Right lobe of liver (tissue), 6 donors: Measurements from ENCODE around the gene KCNH2. TPM values are rescaled to one million over a fixed set of nuclear protein-coding genes. Genes with fewer than 3 reads are reported as not detected.

ENCODE experiments used
- ATAC-seq, 4 donors: fragments of 200-7000 bp; cut with Tn5 transposase; one replicate each; pipeline ENCODE4 v1.9.1; 2020; ENCODE audit warnings: mild to moderate bottlenecking in 4 of 4, moderate library complexity in 4 of 4
- DNase-seq, 3 donors: peaks; one replicate each; pipeline ENCODE4 v3.0.0-alpha.2; 2020
- H3K27ac ChIP-seq, 3 donors: fragments of 200-600 bp; one replicate each; pipeline ENCODE4 v1.8.0; 2022
- H3K27me3 ChIP-seq, 2 donors: fragments of 200-600 bp; one replicate each; pipeline ENCODE4 v1.8.0; 2022
- H3K36me3 ChIP-seq, 4 donors: fragments of 200-600 bp; sonication (generic) in 1 of 4; one replicate each; pipeline versions ENCODE4 v1.5.1 to v1.8.0; 2017 to 2022; ENCODE audit warnings: control low read depth in 1 of 4
- H3K4me1 ChIP-seq, 4 donors: fragments of 200-600 bp; sonication (generic) in 1 of 4; one replicate each; pipeline versions ENCODE4 v1.5.1 to v1.8.0; 2017 to 2022; ENCODE audit warnings: control low read depth in 1 of 4
- H3K4me3 ChIP-seq, 3 donors: fragments of 200-600 bp; one replicate each; pipeline ENCODE4 v1.8.0; 2022
- H3K9me3 ChIP-seq, 4 donors: fragments of 200-600 bp; sonication (generic) in 1 of 4; one replicate each; pipeline versions ENCODE4 v1.5.1 to v1.8.0; 2017 to 2022; ENCODE audit warnings: control low read depth in 1 of 4
- CTCF ChIP-seq, 4 donors: fragments of 200-600 bp in 3 of 4; fragments of 450-650 bp in 1 of 4; IDR thresholded peaks; one replicate each; pipeline versions ENCODE4 v1.5.1 to v1.8.0; 2016 to 2022; ENCODE audit warnings: antibody characterized with exemption in 4 of 4, mild to moderate bottlenecking in 2 of 4
- POLR2A ChIP-seq: fragments of 450-650 bp; IDR thresholded peaks from one replicate; pipeline ENCODE4 v1.6.1; 2017; ENCODE audit warnings: antibody characterized with exemption, mild to moderate bottlenecking
- WGBS: methylation state at CpG from one replicate; pipeline ENCODE4 v1.1.6; 2018; ENCODE audit warnings: low coverage, low lambda C conversion rate; ENCODE audit not compliant: insufficient coverage; ENCODE audit errors: missing lambda C conversion rate; 5-methylcytosine and 5-hydroxymethylcytosine counted together
- intact Hi-C, 2 donors: fragments of 100-400 bp; cut with DNase I; formaldehyde crosslinking; loops; one replicate each; pipeline versions ENCODE4 v1.11.2 to v1.14.1; 2022
- total RNA-seq, 6 experiments: library from RNA; depleted of rRNA in 2 of 6; stranded (reverse); fragments of >200 nt in 2 of 6; fragmentation: NEBNext Ultra II Directional in 3 of 6; extraction: Animal tissue kit (Norgen Biotek cat#: 25700) in 3 of 6; gene quantifications; one replicate each; pipeline versions ENCODE4 v1.1.0 to v1.2.4, GENCODE V29; 2016 to 2023
- donor health status: DM: no; HTN: yes; CAD: no.
- donor health status: DM: no; HTN: no; CAD: no.
- donor health status: DM: no; HTN: no; CAD: no.
- donor health status: DM: no; HTN: yes; CAD: no.
- donor health status: DM: no; HTN: yes; CAD: no.

KCNH2 gene
- total RNA-seq, 6 experiments from 2014 or later, result 0.11 to 0.69 (median 0.18) TPM; not detected in 1

- Histone ChIP-seq H3K4me1 (no peaks in the 10 kb centered on the region), H3K36me3 (no peaks in the 10 kb centered on the region), H3K27ac (no peak overlapping the region), H3K4me3 (no peak overlapping the region), H3K9me3 (no peaks in the 10 kb centered on the region), H3K27me3 (no peaks in the 10 kb centered on the region)
- intact Hi-C loops, result loop anchor here in 1 of 2 donors (10.0 kb wide), 1 partner anchor 88 kb away; no protein-coding TSS in a partner anchor
- DNase-seq, result peak in 1 of 3 donors; percentile 51
- ATAC-seq, result no peak
- 19% methylated on average over 3 of the region's 3 CpGs for WGBS
- TF ChIP-seq CTCF (IDR thresholded peaks at IDR 0.05) (no peak), POLR2A (no peak)
Observed at GRCh38 chr7:150982351-150982750, 4.2 kb upstream of the KCNH2 start.

GRCh38 chr7:150981644-150982043 lies 3.5 kb upstream of the KCNH2 start:
- Histone ChIP-seq H3K27ac (no peak overlapping the region), H3K4me3 (no peak overlapping the region), H3K9me3 (no peaks in the 10 kb centered on the region), H3K4me1 (no peaks in the 10 kb centered on the region), H3K36me3 (no peaks in the 10 kb centered on the region), H3K27me3 (no peaks in the 10 kb centered on the region)
- WGBS, result 68% methylated on average over 5 of the region's 6 CpGs
- DNase-seq (no peak), ATAC-seq (no peak)
- TF ChIP-seq POLR2A (no peak), CTCF (IDR thresholded peaks at IDR 0.05) (no peak)
- intact Hi-C loops, result loop anchor here in 1 of 2 donors (10.0 kb wide), 1 partner anchor 87 kb away; no protein-coding TSS in a partner anchor

DNA sequence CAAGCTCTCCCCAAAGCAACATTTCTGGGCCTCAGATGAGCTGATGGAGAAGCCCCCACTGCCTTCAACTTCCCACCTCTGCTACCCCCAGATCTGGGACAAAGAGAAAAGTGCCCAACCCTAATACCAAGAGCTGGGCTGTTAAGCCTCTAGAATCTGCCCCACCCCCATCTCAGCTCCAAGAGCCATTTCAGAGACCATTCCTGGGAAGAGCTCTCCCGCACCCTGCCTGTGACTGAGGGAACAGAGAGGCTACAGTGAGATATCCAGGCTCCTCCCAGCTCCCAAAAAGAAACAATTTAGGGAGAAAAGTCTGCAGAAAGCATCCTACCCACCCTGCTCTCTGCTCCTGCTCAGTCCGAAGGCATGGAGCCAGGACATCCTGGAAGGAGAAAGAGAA lies 2.5 kb upstream of the KCNH2 start:
- ATAC-seq, result no peak
- H3K9me3 ChIP-seq, result no peaks in the 10 kb centered on the region
- no peaks in the 10 kb centered on the region for H3K4me1 ChIP-seq
- no peak overlapping the region for H3K4me3 ChIP-seq
- WGBS, result no CpG with 5 or more reads among the region's 2 CpGs
- no peak for DNase-seq
- H3K27ac ChIP-seq, result no peak overlapping the region
- intact Hi-C loops, result loop anchor here in 1 of 2 donors (10.0 kb wide), 1 partner anchor 86 kb away; no protein-coding TSS in a partner anchor
- H3K27me3 ChIP-seq, result no peaks in the 10 kb centered on the region
- no peaks in the 10 kb centered on the region for H3K36me3 ChIP-seq
- TF ChIP-seq CTCF (IDR thresholded peaks at IDR 0.05), result no peak
- no peak for TF ChIP-seq POLR2A

- H3K27ac ChIP-seq, result no peak overlapping the region
- 80% methylated on average over 1 of the region's 7 CpGs for WGBS
- intact Hi-C loops, result loop anchor here in 1 of 2 donors (10.0 kb wide), 1 partner anchor 85 kb away; no protein-coding TSS in a partner anchor
Observed at GRCh38 chr7:150979713-150980390, 1.7 kb upstream of the KCNH2 start.

More at GRCh38 chr7:150979713-150980390, 1.7 kb upstream of the KCNH2 start:
- H3K4me1 ChIP-seq, result peaks cover 0 to 5% (median 0%) of the 10 kb centered on the region in 4 donors
- H3K9me3 ChIP-seq, result no peaks in the 10 kb centered on the region
- ATAC-seq, result no peak
- peaks cover 0 to 1% of the 10 kb centered on the region in 2 donors for H3K27me3 ChIP-seq
- DNase-seq, result peak in 1 of 3 donors; percentile 40
- no peak for TF ChIP-seq CTCF (IDR thresholded peaks at IDR 0.05)
- TF ChIP-seq POLR2A, result no peak
- no peak overlapping the region for H3K4me3 ChIP-seq
- no peaks in the 10 kb centered on the region for H3K36me3 ChIP-seq
